ENCODE measurements around the gene KCNK7.

DNA sequence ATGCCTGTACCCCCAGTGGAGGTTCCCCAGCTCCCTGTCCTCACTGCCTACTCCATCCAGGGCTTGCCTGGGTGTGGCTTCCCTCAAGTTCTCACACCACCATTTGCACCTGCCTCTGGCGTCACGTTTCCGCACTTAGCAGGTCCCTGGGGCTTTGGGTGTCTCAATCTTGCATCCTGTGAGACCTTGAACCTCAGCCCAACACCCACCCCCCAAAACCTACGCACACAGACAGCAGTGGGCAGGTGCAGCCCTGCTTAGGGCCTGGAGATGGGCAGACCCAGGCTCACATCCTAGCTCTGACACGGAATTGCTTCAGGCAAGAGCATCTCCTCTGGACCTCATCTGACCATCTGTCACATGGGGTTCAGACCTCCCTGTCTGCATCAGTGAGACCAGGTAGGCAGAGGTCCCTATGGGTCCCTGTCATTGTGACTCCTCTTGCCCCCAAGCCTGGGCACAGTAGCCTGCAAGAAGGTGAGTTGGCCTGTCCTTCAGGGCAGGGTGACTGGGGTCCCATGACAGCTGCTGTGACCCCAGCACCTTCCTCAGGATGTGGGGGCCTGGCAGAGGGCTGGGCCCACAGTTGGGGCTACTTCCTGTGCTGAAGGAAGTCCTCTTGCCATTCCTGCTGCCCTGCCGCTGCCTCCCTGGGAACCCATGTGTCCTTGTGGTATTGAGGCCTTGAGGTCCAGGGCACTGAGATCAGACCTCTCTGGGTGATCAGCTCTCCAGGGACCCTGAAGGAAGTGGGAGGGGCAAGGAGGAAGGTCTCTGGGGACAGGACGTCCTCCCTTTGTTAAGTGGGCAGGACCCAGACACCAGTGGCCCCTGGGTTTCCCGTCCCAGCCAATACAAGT, 44.3 kb upstream of the KCNK7 start:
- TF ChIP-seq, protein P1, sequence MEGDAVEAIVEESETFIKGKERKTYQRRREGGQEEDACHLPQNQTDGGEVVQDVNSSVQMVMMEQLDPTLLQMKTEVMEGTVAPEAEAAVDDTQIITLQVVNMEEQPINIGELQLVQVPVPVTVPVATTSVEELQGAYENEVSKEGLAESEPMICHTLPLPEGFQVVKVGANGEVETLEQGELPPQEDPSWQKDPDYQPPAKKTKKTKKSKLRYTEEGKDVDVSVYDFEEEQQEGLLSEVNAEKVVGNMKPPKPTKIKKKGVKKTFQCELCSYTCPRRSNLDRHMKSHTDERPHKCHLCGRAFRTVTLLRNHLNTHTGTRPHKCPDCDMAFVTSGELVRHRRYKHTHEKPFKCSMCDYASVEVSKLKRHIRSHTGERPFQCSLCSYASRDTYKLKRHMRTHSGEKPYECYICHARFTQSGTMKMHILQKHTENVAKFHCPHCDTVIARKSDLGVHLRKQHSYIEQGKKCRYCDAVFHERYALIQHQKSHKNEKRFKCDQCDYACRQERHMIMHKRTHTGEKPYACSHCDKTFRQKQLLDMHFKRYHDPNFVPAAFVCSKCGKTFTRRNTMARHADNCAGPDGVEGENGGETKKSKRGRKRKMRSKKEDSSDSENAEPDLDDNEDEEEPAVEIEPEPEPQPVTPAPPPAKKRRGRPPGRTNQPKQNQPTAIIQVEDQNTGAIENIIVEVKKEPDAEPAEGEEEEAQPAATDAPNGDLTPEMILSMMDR (conservative IDR thresholded peaks at IDR 0.05 in 1 of 2, IDR thresholded peaks at IDR 0.05 in 1 of 2; ENCODE audit: extremely low read depth in 1 of 2, insufficient read depth in 1 of 2, low read depth in 1 of 2, low read length in 2 of 2) = no peak
- TF ChIP-seq EZH2 (IDR thresholded peaks at IDR 0.05; ENCODE audit: borderline replicate concordance, low read length) = no peak

Data from mammary epithelial cell (primary cell).